ENCODE measurements around the gene PARL. TPM values are rescaled to one million over a fixed set of nuclear protein-coding genes. Genes with fewer than 3 reads are reported as not detected.
"Not testable (repeated sequence)": the region's sequence is repeated elsewhere in the genome, so short reads cannot be mapped to it uniquely, and the experiment has no call there.

PARL gene
- total RNA-seq, 2 experiments from 2014 or later = 47.6 to 49.0 TPM

DNA sequence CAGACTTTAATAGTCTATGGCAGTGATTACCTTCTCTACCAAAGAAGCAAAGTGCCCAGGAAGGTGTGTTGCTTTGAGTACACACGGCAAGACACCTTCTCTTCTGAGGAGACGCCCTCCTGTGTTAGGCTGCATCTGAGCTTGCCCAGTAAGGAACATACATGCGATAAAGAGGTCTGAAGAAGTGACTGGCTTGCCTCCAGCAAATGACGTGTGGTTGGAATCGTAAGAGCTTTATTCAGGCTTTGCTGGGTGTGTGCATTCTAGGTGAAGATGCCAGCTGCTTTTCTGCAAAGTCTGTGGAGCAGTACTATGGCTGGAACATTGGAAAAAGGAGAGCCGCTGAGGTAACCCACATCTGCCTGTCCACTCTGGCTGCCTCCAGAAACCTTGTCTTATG is 81.7 kb downstream of the PARL start:
- POLR2A ChIA-PET = no interaction called here
- Mint-ChIP-seq H3K4me3 (no peak overlapping the region), H3K9me3 (no peaks in the 10 kb centered on the region), H3K36me3 (ENCODE audit: low read depth) (peaks cover 81% of the 10 kb centered on the region), H3K27me3 (no peaks in the 10 kb centered on the region), H3K27ac (no peak overlapping the region), H3K4me1 (no peaks in the 10 kb centered on the region)
- no peak for DNase-seq
- CTCF ChIA-PET = no interaction called here

DNA sequence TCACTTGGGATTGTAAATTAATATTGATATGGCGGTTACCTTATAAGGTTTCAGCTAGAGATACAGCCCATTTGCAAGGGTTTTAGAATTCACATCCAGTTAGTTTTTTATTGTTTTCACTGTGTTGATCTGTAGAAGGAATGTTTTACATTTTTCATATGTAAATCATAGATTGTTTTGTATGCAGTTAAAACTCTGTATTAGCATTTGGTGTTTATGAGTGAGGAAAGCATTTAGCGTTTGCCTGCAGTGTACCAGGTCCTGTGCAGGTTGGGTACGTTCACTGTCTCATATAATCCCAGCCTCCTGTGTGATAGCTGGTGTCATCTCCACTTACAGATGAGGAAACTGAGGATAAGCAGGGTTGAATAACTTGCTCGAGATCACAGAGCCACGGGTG is 83.1 kb downstream of the PARL start:
- no peak overlapping the region for H3K27ac Mint-ChIP-seq
- no peak overlapping the region for H3K4me3 Mint-ChIP-seq
- no peaks in the 10 kb centered on the region for H3K9me3 Mint-ChIP-seq
- no peak for DNase-seq
- no peaks in the 10 kb centered on the region for H3K27me3 Mint-ChIP-seq
- no peaks in the 10 kb centered on the region for H3K4me1 Mint-ChIP-seq
- peaks cover 76% of the 10 kb centered on the region for H3K36me3 Mint-ChIP-seq (ENCODE audit: low read depth)
- POLR2A ChIA-PET = no interaction called here
- CTCF ChIA-PET = no interaction called here

DNA sequence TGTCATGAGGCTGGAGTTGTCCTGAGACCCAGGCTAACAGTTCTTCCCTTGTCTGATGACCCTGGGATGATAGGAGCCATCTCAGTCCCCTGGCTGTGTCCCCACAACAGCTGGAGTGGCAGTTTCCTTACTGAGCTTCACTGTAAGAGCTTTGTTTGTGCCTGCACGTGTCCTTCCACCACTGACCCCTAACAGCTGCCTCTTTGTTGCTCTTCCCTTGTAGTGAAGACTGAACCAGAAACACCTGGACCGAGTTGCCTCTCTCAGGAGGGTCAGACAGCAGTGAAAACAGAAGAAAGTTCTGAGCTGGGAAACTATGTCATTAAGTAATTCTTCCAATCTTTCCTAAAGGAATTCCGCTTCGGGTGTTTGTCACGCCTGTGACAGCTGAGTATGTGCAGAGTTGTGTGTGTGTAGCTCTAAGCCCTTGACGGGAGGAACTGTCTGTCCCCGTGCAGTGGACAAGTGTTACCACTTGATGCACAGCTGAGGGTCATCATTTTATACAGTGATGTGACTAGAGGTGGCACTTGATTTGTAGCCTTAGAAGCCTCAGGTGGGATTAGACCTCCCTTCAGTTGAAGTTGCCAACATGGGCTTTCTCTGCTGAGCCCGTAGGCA is 84.3 kb downstream of the PARL start:
- ChIA-PET POLR2A (no interaction called here), CTCF (interaction anchor here (0.6 kb wide), 1 partner anchor 95 kb away, joined by 4 read pairs; no protein-coding TSS in a partner anchor)
- Mint-ChIP-seq H3K9me3 (no peaks in the 10 kb centered on the region), H3K4me1 (no peaks in the 10 kb centered on the region), H3K4me3 (no peak overlapping the region), H3K36me3 (ENCODE audit: low read depth) (peaks cover 72% of the 10 kb centered on the region), H3K27me3 (no peaks in the 10 kb centered on the region), H3K27ac (no peak overlapping the region)
- DNase-seq = no peak

DNA sequence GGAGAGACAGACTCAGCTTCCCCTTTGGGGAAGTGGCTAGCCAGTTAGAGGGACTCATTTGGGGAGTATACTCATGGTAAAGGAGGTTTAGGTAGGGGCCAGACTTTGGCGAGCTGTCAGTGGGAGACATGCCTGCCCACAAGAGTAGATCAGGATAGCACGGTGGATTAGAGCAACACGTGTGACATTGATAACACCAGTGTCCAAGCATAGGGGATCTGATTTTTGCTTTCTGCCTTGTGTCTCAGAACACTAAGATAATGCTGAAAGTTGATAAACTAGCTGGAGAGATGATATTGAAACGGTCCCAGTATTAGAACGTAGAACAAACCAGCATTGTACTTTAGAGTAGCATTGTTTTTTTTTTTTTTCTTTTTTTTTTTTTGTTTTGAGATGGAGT is 85.2 kb downstream of the PARL start:
- POLR2A ChIA-PET = no interaction called here
- no peaks in the 10 kb centered on the region for H3K9me3 Mint-ChIP-seq

DNA sequence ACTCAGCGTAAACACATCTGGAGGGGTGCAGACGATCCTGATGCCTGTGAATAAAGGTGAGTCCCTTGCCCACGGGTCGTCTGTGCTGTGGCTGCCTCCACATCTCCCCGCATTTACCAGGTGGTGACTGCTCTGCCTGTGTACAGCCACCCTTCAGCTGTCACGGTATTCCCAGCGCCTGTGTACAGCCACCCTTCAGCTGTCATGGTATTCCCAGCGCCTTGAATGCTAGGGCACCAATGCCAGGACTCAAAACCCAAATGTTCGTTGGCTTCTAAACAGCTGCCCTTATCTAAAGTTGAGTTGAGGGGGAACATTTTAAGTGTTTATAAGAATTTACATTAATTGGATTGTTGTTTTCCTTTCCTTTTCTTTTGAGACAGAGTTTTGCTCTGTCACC is 86.7 kb downstream of the PARL start:
- DNase-seq = no peak
- no peaks in the 10 kb centered on the region for H3K9me3 Mint-ChIP-seq
- CTCF ChIA-PET = no interaction called here
- POLR2A ChIA-PET = no interaction called here
- H3K27me3 Mint-ChIP-seq = no peaks in the 10 kb centered on the region
- no peak overlapping the region for H3K4me3 Mint-ChIP-seq
- H3K36me3 Mint-ChIP-seq (ENCODE audit: low read depth) = peaks cover 69% of the 10 kb centered on the region
- H3K4me1 Mint-ChIP-seq = no peaks in the 10 kb centered on the region
- no peak overlapping the region for H3K27ac Mint-ChIP-seq

More for the DNA sequence above, 85.2 kb downstream of the PARL start:
- DNase-seq = no peak
- Mint-ChIP-seq H3K4me3 (no peak overlapping the region), H3K27me3 (no peaks in the 10 kb centered on the region), H3K27ac (no peak overlapping the region), H3K36me3 (ENCODE audit: low read depth) (peaks cover 70% of the 10 kb centered on the region), H3K4me1 (no peaks in the 10 kb centered on the region)
- CTCF ChIA-PET = no interaction called here

DNA sequence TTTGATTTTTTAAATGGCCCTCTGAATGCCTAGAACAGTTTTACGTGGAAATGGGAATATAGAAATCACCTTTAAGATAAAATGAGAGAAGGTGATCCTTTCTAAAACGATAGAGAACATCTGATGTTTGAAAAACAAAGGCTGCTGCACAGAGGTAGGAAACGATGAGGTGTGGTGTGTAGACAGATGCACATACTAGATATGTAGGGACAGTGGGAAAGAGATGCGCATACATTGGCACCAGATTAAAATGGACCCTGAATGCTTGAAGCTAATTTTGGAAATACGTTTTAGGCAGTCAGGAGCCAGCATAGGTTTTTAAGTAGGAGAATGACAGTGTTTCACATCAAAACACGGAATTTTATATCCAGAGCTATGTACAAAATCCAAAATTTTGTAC is 88.3 kb downstream of the PARL start:
- H3K4me1 Mint-ChIP-seq = no peaks in the 10 kb centered on the region
- H3K27ac Mint-ChIP-seq = no peak overlapping the region
- ChIA-PET POLR2A (no interaction called here), CTCF (no interaction called here)
- no peak overlapping the region for H3K4me3 Mint-ChIP-seq
- no peak for DNase-seq
- no peaks in the 10 kb centered on the region for H3K27me3 Mint-ChIP-seq
- H3K36me3 Mint-ChIP-seq (ENCODE audit: low read depth) = peaks cover 65% of the 10 kb centered on the region
- H3K9me3 Mint-ChIP-seq = no peaks in the 10 kb centered on the region

DNA sequence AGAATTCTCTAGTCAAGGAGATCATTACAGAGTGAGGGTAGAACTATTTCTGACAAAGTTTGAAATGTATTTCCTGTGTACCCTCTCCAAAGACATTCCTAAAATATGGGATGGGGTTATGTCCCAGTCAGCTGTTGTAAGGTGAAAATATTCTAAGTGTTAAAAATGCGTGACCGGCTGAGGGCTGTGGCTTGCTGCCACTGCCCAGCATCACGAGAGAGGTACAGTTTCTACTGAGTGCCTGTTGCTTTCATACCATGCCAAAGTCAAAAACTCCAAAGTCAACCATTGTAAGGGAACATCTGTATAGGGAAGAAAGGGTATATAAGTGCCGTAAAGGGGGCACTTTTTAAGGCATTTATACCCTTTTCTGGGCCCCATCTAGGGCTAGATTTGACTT is 90.2 kb downstream of the PARL start:
- ChIA-PET POLR2A (interaction anchor here (1.3 kb wide), 1 partner anchor 13 kb away, joined by 3 read pairs; no protein-coding TSS in a partner anchor), CTCF (interaction anchor here (1.3 kb wide), 1 partner anchor 27 kb away, joined by 5 read pairs; no protein-coding TSS in a partner anchor)
- Mint-ChIP-seq H3K27ac (no peak overlapping the region), H3K9me3 (no peaks in the 10 kb centered on the region), H3K4me3 (no peak overlapping the region), H3K4me1 (no peaks in the 10 kb centered on the region), H3K36me3 (ENCODE audit: low read depth) (peaks cover 63% of the 10 kb centered on the region), H3K27me3 (no peaks in the 10 kb centered on the region)
- no peak for DNase-seq

DNA sequence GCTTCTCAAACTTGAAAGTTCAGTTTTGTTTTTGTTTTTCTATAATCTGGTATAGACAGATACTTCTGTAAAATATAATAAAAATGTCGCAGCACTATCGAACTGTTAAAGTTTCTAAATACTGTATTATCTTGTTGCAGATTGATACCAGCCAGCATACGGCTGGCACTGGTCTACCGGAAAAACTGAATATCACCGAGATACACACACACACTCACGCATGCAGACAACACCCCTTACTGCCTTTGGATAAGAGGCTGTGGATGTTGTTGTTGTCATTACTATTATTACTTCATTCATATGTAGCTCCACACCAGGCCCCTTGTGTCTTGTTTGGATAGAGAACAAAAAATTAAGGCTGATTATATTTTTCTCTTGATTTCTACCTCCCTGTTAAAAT is 91.7 kb downstream of the PARL start:
- Mint-ChIP-seq H3K4me1 (peaks cover 3% of the 10 kb centered on the region), H3K4me3 (no peak overlapping the region), H3K9me3 (no peaks in the 10 kb centered on the region), H3K36me3 (ENCODE audit: low read depth) (peaks cover 61% of the 10 kb centered on the region), H3K27me3 (no peaks in the 10 kb centered on the region), H3K27ac (no peak overlapping the region)
- DNase-seq = no peak
- POLR2A ChIA-PET = no interaction called here
- CTCF ChIA-PET = no interaction called here

DNA sequence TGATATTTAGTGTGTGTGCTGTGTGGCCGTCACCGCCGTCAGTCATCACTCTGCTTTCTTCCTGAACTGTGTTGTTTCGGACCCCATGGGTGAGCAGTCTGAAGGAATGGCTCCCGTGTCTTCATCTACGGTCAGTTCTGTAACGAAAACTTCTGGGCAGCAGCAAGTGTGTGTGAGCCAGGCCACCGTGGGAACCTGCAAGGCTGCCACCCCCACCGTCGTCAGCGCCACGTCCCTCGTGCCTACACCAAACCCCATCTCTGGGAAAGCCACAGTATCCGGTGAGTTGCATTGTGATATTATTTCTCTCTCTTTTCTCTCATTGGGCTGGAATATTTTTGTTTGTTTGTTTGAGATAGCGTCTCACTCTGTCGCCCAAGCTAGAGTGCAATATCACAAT is 94.0 kb downstream of the PARL start:
- ChIA-PET CTCF (no interaction called here), POLR2A (interaction anchor here (1.1 kb wide), 1 partner anchor 12 kb away, joined by 3 read pairs; no protein-coding TSS in a partner anchor)
- peaks cover 3% of the 10 kb centered on the region for H3K4me1 Mint-ChIP-seq
- no peak for DNase-seq
- peaks cover 68% of the 10 kb centered on the region for H3K36me3 Mint-ChIP-seq (ENCODE audit: low read depth)
- H3K27ac Mint-ChIP-seq = no peak overlapping the region
- H3K4me3 Mint-ChIP-seq = no peak overlapping the region
- H3K27me3 Mint-ChIP-seq = no peaks in the 10 kb centered on the region
- H3K9me3 Mint-ChIP-seq = no peaks in the 10 kb centered on the region

DNA sequence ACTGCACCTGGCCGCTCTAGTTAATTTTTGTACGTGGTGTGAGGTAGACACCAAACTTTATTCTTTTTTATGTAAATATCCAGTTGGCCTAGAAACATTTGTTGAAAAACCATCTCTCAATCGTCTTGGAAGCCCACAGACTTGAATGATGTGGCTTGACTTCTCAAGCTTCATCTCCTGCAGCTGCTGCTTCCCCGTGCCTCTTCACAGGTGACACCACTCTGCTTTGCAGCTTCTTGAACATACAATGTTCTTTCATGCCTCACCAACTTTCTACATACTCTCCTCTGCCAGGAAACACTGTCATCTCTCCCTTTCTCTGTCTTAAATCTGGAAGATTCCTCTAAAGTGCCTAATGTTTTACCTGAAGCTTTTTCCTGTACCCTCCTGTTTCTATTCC is 94.9 kb downstream of the PARL start:
- Mint-ChIP-seq H3K4me3 (no peak overlapping the region), H3K27ac (no peak overlapping the region), H3K27me3 (no peaks in the 10 kb centered on the region), H3K36me3 (ENCODE audit: low read depth) (peaks cover 69% of the 10 kb centered on the region), H3K4me1 (peaks cover 3% of the 10 kb centered on the region), H3K9me3 (no peaks in the 10 kb centered on the region)
- POLR2A ChIA-PET = interaction anchor here (0.6 kb wide), 1 partner anchor 572 kb away, joined by 3 read pairs; no protein-coding TSS in a partner anchor
- no peak for DNase-seq
- CTCF ChIA-PET = interaction anchor here (0.7 kb wide), 2 partner anchors 10 to 94 kb away, joined by 3 to 5 read pairs; partner anchors contain the start of gene PARL

DNA sequence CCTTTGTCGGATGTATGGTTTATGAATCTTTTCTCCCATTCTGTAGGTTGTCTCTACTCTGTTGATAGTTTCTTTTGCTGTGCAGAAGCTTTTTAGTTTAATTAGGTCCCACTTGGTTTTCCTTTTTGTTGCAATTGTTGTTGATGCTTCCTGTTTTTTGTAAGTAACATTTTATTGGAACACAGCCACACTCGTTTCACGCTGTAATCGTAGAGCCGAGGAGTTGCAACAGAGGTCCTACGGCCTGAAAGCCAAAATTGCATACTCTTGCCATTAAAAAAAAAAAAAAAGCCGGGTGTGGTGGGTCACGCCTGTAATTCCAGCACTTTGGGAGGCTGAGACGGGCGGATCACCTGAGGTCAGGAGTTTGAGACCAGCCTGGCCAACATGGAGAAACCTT is 100.2 kb downstream of the PARL start:
- H3K27ac Mint-ChIP-seq, CTCF ChIA-PET, POLR2A ChIA-PET, H3K9me3 Mint-ChIP-seq, H3K27me3 Mint-ChIP-seq, DNase-seq, H3K4me3 Mint-ChIP-seq, H3K4me1 Mint-ChIP-seq: not testable (repeated sequence)
- peaks cover 72% of the 10 kb centered on the region for H3K36me3 Mint-ChIP-seq (ENCODE audit: low read depth)

DNA sequence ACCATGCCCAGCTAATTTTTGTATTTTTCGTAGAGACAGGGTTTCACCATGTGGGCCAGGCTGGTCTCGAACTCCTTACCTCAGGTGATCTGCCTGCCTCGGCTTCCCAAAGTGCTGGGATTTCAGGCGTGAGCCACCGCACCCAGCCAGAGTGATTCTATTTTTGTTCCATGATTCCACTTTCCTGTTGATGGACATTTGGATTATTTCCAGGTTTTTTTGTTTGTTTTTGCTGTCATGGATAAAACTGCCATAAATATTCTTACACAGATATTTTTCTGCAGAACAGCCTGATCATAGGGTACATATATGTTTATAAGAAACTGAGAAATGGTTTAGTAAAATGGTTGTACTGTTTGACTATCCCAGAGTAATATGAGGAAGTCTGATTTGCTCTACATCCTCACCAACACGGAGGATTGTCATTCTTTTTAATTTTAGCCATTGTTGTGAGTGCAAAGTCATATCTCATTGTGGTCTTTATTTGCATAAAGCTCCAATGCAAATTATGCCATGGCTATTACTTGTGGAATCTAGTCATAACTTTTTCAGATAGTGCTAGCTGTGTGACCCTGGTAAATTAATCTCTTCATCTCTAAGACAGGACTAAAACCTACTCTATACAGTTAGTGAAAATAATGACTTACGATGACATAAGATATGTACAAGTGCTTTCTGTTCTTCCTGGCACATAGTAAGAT is 102.0 kb downstream of the PARL start:
- no peaks in the 10 kb centered on the region for H3K9me3 Mint-ChIP-seq
- H3K27ac Mint-ChIP-seq = no peak overlapping the region
- peaks cover 72% of the 10 kb centered on the region for H3K36me3 Mint-ChIP-seq (ENCODE audit: low read depth)
- POLR2A ChIA-PET = no interaction called here
- H3K27me3 Mint-ChIP-seq = no peaks in the 10 kb centered on the region
- no peak for DNase-seq
- H3K4me1 Mint-ChIP-seq = peaks cover 3% of the 10 kb centered on the region
- no peak overlapping the region for H3K4me3 Mint-ChIP-seq
- CTCF ChIA-PET = no interaction called here

DNA sequence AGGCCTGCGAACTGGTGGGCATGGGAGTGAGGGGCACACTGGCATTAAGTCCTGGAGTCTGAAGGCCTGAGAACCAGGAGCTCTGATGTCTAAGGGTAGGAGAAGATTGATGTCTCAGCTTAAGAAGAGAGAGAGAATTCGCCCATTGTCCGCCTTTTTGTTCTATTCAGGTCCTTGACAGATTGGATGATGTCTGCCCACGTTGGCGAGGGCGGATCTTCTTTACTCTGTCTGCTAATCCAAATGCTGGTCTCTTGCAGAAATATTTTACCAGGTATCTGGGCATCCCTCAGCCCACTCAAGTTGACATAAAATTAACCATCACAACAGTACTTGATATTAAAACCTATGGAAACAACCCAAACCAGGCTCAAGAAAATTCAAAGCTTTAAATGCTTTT is 103.4 kb downstream of the PARL start:
- Mint-ChIP-seq H3K27me3 (no peaks in the 10 kb centered on the region), H3K9me3 (no peaks in the 10 kb centered on the region), H3K27ac (no peak overlapping the region), H3K4me3 (no peak overlapping the region), H3K4me1 (peaks cover 3% of the 10 kb centered on the region), H3K36me3 (ENCODE audit: low read depth) (peaks cover 71% of the 10 kb centered on the region)
- POLR2A ChIA-PET = no interaction called here
- DNase-seq = no peak
- CTCF ChIA-PET = interaction anchor here (4.0 kb wide), 1 partner anchor 15 kb away, joined by 15 read pairs; no protein-coding TSS in a partner anchor

Data from activated CD4-positive, alpha-beta memory T cell treated with anti-CD3 and anti-CD28 coated beads, Interleukin-2, amount 10 ng/mL, durations not matched to agents 7 days and 5 days (primary cell).